Fibroblast of villous mesenchyme (primary cell): ENCODE results near the gene KIF21B. TPM values are rescaled to one million over a fixed set of nuclear protein-coding genes. Genes with fewer than 3 reads are reported as not detected.

Experiments used
- DNase-seq: peaks from one replicate; pipeline ENCODE4 v3.0.0-alpha.2; 2010; ENCODE audit warnings: low read depth
- H3K4me3 ChIP-seq: 2 replicates; pipeline ENCODE4 v1.5.1; 2011; ENCODE audit warnings: low read depth, mild to moderate bottlenecking, low read length
- CTCF ChIP-seq: IDR thresholded peaks from 2 replicates; pipeline ENCODE4 v1.5.1; 2012; ENCODE audit warnings: low read depth, mild to moderate bottlenecking, low read length; ENCODE audit not compliant: insufficient read depth
- total RNA-seq: library from RNA; depleted of rRNA; stranded (reverse); fragments of >200 nt; gene quantifications from 2 replicates; pipeline ENCODE4 v1.2.3, GENCODE V29; 2012

KIF21B gene
- total RNA-seq, 1 donor = under 0.01 TPM

DNA sequence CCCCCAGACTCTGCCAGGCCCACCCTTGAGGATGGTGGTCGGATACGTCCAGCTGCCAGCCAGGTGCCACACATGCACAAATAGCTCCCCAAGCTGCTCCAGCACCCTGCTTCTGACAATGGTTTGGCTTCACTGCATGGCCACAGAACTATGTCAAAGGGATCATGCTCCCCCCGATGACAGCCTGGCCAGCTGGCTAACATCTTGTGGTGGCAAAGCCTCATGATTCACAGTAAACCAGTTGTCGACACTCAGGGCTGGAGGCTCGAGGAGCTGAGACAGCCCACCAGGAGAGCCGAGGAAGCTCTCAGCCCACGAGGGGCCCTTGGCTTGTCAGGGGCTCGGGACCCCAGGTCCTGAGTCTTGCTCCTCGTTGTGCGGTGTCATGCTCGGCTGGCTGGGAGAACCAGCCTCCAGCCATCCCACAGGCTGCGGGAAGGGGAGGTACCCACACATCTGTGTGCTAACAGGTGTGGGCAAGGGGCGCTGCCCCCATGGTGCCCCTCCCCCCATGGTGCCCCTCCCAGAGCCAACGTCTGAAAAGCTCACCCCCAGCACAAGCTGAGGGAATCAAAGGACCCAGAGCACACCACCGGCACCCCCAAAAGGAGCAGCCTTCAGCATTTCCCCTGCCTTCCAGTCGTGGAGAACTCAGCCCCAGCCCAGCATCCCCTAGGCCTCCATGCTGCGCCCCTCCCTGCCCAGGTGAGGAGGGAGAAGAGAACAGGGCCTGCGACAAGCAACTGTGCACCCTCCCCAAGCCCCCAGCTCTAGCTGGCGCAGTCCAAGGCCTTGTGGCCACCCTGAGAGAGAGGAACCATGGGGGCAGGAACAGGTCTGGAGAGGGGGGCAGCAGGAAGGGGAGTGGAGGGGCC lies 41.2 kb downstream of the KIF21B start:
- no peak overlapping the region for H3K4me3 ChIP-seq
- TF ChIP-seq CTCF = no peak
- peak; percentile 70 for DNase-seq

- DNase-seq = no peak
- no peak overlapping the region for H3K4me3 ChIP-seq
- TF ChIP-seq CTCF = no peak
These were observed 42.2 kb downstream of the KIF21B start for GRCh38 chr1:200981278-200981677.

- no peak for TF ChIP-seq CTCF
- no peak overlapping the region for H3K4me3 ChIP-seq
- no peak for DNase-seq
These were observed 42.6 kb downstream of the KIF21B start for GRCh38 chr1:200980873-200981272.

- no peak overlapping the region for H3K4me3 ChIP-seq
- no peak for DNase-seq
- TF ChIP-seq CTCF = no peak
These were observed 43.1 kb downstream of the KIF21B start for GRCh38 chr1:200980452-200980772.

DNA sequence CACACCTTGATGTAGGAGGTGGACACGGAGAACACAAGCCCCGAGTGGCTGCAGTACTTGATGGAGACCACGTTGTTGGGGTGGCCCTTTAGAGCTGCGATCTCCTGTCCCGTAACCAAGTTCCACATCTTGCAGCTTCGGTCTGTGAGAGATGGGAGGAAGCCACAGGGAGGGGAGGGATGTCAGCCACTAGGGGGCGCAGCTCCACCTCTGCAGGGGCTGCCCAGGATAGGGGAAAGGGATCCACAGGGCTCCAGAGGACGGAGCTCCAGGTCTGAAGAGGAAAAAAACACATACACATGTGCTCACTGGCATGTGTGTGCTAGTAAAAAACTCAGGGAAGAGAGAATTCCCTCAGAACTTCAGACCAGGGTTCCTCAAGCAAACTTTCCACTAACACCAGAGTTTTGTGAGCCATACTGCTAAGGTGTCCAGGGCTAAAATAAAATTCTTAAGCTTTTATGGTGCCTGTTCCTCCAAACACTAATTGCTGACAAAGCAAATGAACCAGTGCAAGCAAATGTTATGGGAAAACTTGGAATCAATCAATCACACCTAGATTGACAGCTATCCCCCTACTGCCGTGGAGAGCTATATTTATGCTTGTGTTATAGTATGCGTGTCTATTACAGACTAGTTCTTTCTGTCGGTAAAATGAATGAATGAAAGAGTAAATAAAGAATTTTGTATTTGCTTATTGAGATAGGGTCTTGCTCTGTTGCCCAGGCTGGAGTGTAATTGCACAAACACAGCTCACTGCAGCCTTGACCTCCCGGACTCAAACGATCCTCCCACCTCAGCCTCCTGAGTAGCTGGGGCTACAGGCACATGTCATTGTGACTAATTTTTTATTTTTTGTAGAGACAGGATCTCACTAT lies 43.7 kb downstream of the KIF21B start:
- DNase-seq = peak; percentile 7
- peak; percentile 50 for TF ChIP-seq CTCF

DNA sequence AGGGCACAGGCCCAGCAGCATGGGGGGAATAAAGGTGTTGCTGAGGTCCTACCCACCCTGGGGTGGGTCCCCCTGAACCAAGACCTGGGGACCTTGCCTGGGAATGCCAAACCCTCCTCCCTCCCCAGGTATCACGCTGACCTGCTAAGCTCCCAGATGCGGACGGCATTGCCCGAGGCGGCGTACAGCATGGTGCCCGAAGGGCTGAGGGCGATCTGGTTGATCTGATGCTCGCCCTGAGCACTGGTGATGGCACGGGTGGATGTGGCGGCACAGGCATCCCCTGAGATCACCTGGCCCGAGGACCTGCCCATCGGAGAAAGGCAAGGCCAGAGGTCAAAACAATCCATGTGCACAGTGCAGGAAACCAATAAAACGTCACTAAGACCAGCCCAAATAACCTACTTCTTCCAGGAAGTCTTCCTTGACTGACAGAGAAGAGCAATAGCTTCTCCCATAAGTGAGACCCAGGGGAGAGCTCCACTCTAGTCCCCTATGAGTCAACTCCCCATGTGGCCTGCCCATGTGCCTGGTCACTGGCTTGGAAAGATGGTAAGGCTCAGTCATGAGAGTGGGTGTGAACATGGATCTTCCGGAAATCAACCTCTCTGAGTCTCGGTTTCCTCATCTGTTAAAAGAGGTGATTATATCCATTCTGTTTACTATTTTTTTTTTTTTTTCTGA lies 46.3 kb downstream of the KIF21B start:
- TF ChIP-seq CTCF = no peak
- no peak overlapping the region for H3K4me3 ChIP-seq
- no peak for DNase-seq

More for the DNA sequence above, 43.7 kb downstream of the KIF21B start:
- no peak overlapping the region for H3K4me3 ChIP-seq
